Stimulated activated CD8-positive, alpha-beta memory T cell treated with anti-CD3 and anti-CD28 coated beads, Interleukin-4, amount 100 ng/mL, for 4 hours (primary cell): Measurements from ENCODE around the gene HRAS.

Source experiments
- DNase-seq, 2 donors: peaks; one replicate each; pipeline ENCODE4 v3.0.0-alpha.2; 2020; ENCODE audit warnings: low read depth in 2 of 2, low spot score in 1 of 2

HRAS gene

GRCh38 chr11:567629-568292, 32.4 kb upstream of the HRAS start:
- no peak for DNase-seq

DNA sequence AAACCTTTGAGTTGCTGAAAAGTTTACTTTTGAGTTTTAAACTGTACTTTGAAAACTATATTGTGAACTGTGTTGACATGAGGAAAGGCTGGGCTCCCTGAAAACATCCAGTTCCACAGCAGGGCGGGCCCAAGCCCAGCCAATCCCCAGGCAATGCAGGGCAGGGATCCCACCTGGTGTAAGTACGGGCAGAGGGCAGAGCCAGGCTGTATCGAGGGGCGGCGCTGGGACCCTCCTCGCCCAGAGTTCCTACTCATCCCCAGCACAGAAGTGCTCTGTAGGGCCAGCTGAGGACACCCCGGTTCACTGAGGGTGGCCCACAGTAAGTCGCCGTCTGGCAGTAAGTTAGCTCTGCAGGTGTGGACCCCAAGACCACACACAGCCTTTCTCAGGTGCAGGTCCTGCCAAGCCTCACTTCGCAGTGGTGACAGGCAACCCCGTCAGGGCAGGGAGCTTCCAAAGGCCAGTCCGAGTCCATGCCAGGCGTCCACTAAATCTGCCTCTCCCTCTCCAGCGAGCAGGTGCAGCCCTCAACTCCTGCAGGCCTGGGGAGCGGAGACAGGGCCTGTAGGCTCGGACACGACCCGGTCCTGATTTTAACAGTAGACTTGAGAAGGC, 31.7 kb upstream of the HRAS start:
- DNase-seq = no peak

- no peak for DNase-seq
These were observed 30.6 kb upstream of the HRAS start for GRCh38 chr11:565921-566509.

DNA sequence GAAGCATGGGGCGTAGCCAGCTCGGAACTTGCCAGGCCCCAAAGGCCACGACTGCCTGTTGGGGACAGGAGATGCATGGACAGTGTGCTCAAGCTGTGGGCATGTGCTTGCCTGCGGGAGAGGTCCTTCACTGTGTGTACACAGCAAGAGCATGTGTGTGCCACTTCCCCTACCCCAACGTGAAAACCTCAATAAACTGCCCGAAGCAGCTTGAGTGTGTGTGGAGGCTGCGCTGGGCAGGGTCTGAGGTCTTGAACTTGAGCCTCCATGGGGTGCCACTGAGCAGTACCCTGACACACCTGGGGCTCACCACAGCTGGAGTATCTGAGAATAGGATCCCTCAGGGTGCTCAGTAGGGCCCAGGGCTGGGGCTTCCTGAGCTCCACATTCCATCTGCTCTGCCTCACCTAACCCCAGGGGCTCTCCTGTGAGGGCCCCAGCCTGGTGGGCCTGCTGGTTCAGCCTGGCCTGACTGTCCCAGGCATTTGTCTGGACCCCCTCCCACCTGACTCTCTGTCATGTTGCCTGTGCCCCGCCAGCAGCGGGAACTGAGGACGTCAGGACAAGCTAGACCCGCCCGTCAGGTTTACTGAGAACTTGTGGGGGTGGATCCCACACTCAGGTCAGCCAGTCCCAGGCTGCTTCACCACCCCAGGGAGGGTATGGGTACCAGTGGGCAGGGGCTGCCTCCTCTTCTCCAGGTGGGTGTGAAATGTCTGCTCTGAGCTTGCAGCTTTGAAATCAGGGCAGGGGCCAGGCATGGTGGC, 28.6 kb upstream of the HRAS start:
- no peak for DNase-seq

GRCh38 chr11:563066-563811, 27.9 kb upstream of the HRAS start:
- DNase-seq = no peak

DNA sequence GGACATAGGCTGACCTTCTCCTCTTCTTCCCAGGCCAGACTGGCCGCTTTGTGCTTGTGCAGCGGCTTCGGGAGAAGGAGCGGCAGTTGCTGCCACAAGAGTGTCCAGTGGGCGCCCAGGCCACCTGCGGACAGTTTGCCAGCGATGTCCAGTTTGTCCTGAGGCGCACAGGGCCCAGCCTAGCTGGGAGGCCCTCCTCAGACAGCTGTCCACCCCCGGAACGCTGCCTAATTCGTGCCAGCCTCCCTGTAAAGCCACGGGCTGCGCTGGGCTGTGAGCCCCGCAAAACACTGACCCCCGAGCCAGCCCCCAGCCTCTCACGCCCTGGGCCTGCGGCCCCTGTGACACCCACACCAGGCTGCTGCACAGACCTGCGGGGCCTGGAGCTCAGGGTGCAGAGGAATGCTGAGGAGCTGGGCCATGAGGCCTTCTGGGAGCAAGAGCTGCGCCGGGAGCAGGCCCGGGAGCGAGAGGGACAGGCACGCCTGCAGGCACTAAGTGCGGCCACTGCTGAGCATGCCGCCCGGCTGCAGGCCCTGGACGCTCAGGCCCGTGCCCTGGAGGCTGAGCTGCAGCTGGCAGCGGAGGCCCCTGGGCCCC, 26.8 kb upstream of the HRAS start:
- DNase-seq = no peak

DNA sequence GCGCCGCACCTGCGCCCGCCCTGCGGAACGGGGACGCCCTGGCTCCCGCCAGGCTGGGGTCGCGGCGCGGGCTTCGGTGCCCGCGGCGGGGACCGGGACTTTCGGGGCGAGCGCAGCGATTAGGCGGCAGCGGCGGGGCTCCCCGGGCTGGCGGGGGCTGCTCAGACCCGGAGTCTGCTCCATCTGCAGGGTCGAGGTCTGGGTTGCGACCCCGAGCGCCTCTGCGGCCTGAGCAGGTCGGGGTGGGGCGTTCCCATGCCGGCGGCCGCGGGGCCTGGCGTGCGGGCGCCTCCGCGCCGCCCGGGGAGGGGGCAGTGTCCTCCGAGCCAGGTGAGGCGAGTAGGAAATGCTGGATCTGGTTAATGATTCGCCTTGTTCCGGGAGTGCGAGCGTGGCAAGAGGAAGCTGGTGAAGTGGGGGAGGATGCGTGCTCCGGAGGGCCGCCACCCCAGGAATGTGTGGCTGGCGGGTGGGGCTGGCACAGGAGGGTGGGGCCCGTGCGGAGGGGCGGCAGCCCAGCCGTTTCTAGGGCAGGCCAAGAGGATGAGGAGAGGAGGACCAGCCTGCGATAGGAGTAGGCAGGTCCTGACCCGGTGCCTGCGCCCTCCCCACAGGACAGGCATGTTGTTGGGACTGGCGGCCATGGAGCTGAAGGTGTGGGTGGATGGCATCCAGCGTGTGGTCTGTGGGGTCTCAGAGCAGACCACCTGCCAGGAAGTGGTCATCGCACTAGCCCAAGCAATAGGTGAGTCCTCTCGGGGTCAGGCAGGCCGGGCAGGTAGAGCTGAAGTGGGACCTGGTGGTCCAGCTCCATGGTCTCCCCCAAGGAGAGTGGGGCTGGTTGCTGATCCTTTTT, 26.0 kb upstream of the HRAS start:
- DNase-seq = no peak

GRCh38 chr11:560305-561147, 25.1 kb upstream of the HRAS start, which contains the start of the genes LMNTD2 and RASSF7:
LMNTD2 (minus strand) TSS chr11:560738; CDS start chr11:560716, 22 bp downstream.
RASSF7 (plus strand) TSS chr11:560970; CDS start chr11:561769, 799 bp downstream.
- DNase-seq = peak; percentile 88 to 90

GRCh38 chr11:559712-560304, 24.4 kb upstream of the HRAS start:
- DNase-seq = no peak

DNA sequence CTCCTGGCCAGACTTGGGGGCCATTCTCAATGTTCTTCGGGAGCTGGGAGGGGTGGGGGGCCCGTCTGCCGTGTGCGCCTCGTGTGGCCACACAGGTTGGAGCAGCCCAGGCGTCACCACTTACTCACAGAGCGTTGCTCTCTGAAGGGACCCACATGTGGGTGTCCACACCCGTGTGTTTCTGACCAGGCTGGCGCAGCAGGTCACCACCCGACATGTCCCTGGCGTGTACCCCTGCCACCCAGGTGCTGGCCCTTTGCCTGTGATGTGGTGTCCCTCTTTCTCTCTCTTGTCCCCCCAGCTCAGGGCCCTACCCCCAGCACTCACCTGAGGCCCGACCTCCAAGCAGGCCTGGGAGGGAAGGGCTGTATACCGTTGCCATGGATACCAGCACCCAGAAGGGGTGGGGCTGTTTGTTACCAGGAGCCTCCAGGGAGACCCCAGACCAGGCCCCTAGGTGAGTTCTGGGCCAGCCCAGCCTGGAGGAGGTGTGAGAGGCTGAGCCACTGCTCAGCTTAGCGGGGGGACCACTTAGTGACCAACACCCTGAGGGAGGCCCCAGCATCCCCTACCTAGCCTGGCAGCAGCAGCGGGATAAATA, 23.7 kb upstream of the HRAS start:
- DNase-seq = no peak

DNA sequence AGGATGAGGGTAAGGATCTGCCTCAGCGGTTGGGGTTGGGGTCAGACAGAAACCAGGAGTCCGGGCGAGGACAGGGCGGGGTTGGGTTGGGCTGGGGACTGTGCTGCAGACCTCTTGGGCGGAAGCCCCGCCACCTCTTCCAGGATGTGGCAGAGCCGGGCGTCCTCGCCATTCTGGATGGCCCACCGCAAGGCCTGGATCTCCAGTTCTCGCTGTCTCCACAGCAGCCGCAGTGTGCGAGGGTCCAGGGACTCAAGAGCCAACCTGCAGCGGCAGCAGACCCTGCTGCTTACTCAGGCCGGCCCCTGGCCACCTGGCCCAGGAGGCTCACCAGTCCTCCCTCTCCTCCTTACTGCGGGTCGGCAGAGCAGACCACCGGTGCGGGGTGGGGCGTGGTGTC, 23.1 kb upstream of the HRAS start:
- DNase-seq = no peak

- DNase-seq = no peak
These were observed 22.2 kb upstream of the HRAS start for GRCh38 chr11:557328-558132.

DNA sequence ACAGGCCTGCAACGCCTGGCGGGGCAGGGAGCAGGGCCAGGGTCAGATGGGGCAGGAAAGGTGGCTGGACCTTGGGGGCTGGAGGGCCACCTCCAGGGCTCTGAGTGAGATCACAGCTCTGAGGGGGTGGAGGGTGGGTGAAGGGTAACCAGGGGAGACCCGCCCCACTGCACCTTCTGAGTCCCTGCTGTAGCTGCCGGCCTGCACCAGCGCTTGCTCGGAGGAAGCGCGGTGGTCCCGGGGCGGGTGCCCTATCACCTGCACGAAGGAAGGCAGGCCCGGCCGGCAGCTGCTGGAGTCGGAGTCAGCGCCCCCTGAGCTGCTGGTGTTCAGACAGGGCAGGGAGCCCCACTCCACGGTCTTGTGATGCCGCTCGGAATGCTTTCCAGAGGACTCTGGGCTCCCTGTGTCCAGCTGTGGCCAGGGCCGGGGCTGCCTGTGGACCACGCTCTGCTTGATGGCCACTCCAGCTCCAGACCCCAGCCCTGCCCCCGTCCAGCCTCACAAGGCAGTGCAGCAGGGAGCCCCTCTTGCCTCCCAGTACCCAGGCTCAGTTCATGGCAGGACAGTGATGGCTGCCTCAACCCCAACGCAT, 21.4 kb upstream of the HRAS start:
- no peak for DNase-seq

DNA sequence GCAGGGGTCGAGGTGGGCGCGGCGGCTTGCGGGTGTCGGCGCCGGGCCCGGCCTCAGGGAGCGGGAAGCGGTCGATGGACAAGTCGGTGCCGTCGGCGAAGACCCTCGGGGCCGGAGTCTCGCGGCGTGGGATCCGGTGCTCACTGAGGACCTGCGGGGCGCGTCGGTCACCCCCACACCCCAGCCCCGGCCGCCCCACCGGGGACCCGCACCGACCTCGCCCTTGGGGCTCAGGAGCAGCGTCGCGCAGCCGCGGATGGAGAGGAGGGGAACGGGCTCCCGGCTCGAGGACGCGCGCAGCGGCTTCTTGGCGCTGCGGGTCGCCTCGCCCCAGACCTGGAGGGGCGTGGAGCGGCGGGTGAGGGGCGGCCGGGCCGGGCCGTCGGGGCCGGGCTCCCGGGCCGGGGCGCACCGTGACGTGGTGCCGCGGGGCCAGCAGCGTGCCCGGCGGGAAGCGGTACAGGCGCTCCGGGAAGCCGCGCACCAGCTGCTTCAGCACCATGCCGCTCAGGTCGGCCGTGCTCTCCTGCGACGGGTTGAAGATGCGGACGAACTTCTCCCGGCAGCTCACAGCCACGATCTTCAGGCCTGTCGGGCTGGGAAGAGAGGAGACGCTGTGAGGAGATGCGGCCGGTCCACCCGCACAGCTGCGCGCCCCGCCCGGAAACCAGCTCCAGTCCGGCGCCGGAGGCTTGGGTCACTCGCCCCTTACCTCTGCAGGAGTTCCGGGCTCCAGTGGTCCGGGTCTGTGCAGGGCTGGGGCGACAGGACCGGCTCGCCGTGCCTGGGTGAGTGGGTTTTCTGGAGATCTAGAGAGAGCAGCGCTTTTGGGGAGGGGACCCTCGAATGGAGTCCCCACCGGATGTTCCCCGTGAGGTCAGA, 20.6 kb upstream of the HRAS start:
- DNase-seq = no peak

- no peak for DNase-seq
These were observed 19.9 kb upstream of the HRAS start for GRCh38 chr11:555227-555779.
